ENCODE results near the gene DEFB127.
"Not testable (repeated sequence)": the region's sequence is repeated elsewhere in the genome, so short reads cannot be mapped to it uniquely, and the experiment has no call there.

DEFB127 gene

GRCh38 chr20:157154-157553 is at the start of gene DEFB127:
DEFB127 (plus strand) TSS chr20:157454; CDS start chr20:157545, 91 bp downstream.
- Histone ChIP-seq H3K36me3 (ENCODE audit: insufficient read depth, low read length) (no peaks in the 10 kb centered on the region), H3K9ac (ENCODE audit: low read length) (no peak within 1 kb of the TSS), H3K27ac (ENCODE audit: low read depth, low read length, poor library complexity, severe bottlenecking) (no peak within 1 kb of the TSS), H4K20me1 (ENCODE audit: insufficient read depth, low read length) (no peaks in the 10 kb centered on the region), H3K4me2 (ENCODE audit: low read length) (no peak within 1 kb of the TSS), H3K4me3 (ENCODE audit: low read depth, low read length, poor library complexity, severe bottlenecking) (no peak within 1 kb of the TSS), H3K79me2 (ENCODE audit: insufficient read depth, low read length) (no peaks in the 10 kb centered on the region), H2AFZ (ENCODE audit: low read length) (no peak within 1 kb of the TSS), H3K9me2 (ENCODE audit: low read depth, low read length) (no peaks in the 10 kb centered on the region), H3F3A (ENCODE audit: insufficient read depth, low read length) (no peaks in the 10 kb centered on the region), H3K9me3 (ENCODE audit: low read length) (no peaks in the 10 kb centered on the region), H3K4me1 (ENCODE audit: insufficient read depth, low read length, severe bottlenecking) (no peaks in the 10 kb centered on the region), H3K27me3 (ENCODE audit: insufficient read depth, low read length) (no peaks in the 10 kb centered on the region)
- TF ChIP-seq EZH2 (IDR thresholded peaks at IDR 0.05; ENCODE audit: borderline replicate concordance, low read length): no peak
- no peak for TF ChIP-seq CTCF (IDR thresholded peaks at IDR 0.05; ENCODE audit: low read length)

GRCh38 chr20:112396-112795 is 44.9 kb upstream of the DEFB127 start:
- no peaks in the 10 kb centered on the region for H3K36me3 ChIP-seq (ENCODE audit: insufficient read depth, low read length)
- no peaks in the 10 kb centered on the region for H3F3A ChIP-seq (ENCODE audit: insufficient read depth, low read length)
- no peak overlapping the region for H2AFZ ChIP-seq (ENCODE audit: low read length)
- no peaks in the 10 kb centered on the region for H3K9me2 ChIP-seq (ENCODE audit: low read depth, low read length)
- H3K4me1 ChIP-seq (ENCODE audit: insufficient read depth, low read length, severe bottlenecking): no peaks in the 10 kb centered on the region
- no peaks in the 10 kb centered on the region for H4K20me1 ChIP-seq (ENCODE audit: insufficient read depth, low read length)
- TF ChIP-seq EZH2 (IDR thresholded peaks at IDR 0.05; ENCODE audit: borderline replicate concordance, low read length): no peak
- TF ChIP-seq CTCF (IDR thresholded peaks at IDR 0.05; ENCODE audit: low read length): no peak
- no peak overlapping the region for H3K9ac ChIP-seq (ENCODE audit: low read length)
- H3K4me2 ChIP-seq (ENCODE audit: low read length): no peak overlapping the region
- H3K27me3 ChIP-seq (ENCODE audit: insufficient read depth, low read length): no peaks in the 10 kb centered on the region
- H3K79me2 ChIP-seq (ENCODE audit: insufficient read depth, low read length): no peaks in the 10 kb centered on the region
- H3K4me3 ChIP-seq (ENCODE audit: low read depth, low read length, poor library complexity, severe bottlenecking): no peak overlapping the region
- no peak overlapping the region for H3K27ac ChIP-seq (ENCODE audit: low read depth, low read length, poor library complexity, severe bottlenecking)
- no peaks in the 10 kb centered on the region for H3K9me3 ChIP-seq (ENCODE audit: low read length)

GRCh38 chr20:117518-117917 is 39.7 kb upstream of the DEFB127 start:
- H3K4me1 ChIP-seq (ENCODE audit: insufficient read depth, low read length, severe bottlenecking): no peaks in the 10 kb centered on the region
- H3K27ac ChIP-seq (ENCODE audit: low read depth, low read length, poor library complexity, severe bottlenecking): no peak overlapping the region
- H3F3A ChIP-seq (ENCODE audit: insufficient read depth, low read length): no peaks in the 10 kb centered on the region

GRCh38 chr20:129786-130323 is 27.4 kb upstream of the DEFB127 start:
- not testable (repeated sequence) for H4K20me1 ChIP-seq (ENCODE audit: insufficient read depth, low read length); H3K4me1 ChIP-seq (ENCODE audit: insufficient read depth, low read length, severe bottlenecking); H3F3A ChIP-seq (ENCODE audit: insufficient read depth, low read length); H3K27me3 ChIP-seq (ENCODE audit: insufficient read depth, low read length); H3K4me2 ChIP-seq (ENCODE audit: low read length); H3K9me2 ChIP-seq (ENCODE audit: low read depth, low read length); H3K9me3 ChIP-seq (ENCODE audit: low read length); H3K79me2 ChIP-seq (ENCODE audit: insufficient read depth, low read length); H3K36me3 ChIP-seq (ENCODE audit: insufficient read depth, low read length); H3K27ac ChIP-seq (ENCODE audit: low read depth, low read length, poor library complexity, severe bottlenecking); H3K4me3 ChIP-seq (ENCODE audit: low read depth, low read length, poor library complexity, severe bottlenecking); H3K9ac ChIP-seq (ENCODE audit: low read length); H2AFZ ChIP-seq (ENCODE audit: low read length)

More at GRCh38 chr20:117518-117917, 39.7 kb upstream of the DEFB127 start:
- Histone ChIP-seq H2AFZ (ENCODE audit: low read length) (no peak overlapping the region), H3K4me3 (ENCODE audit: low read depth, low read length, poor library complexity, severe bottlenecking) (no peak overlapping the region), H4K20me1 (ENCODE audit: insufficient read depth, low read length) (no peaks in the 10 kb centered on the region), H3K27me3 (ENCODE audit: insufficient read depth, low read length) (no peaks in the 10 kb centered on the region), H3K36me3 (ENCODE audit: insufficient read depth, low read length) (no peaks in the 10 kb centered on the region), H3K79me2 (ENCODE audit: insufficient read depth, low read length) (no peaks in the 10 kb centered on the region), H3K9me2 (ENCODE audit: low read depth, low read length) (no peaks in the 10 kb centered on the region), H3K4me2 (ENCODE audit: low read length) (no peak overlapping the region), H3K9ac (ENCODE audit: low read length) (no peak overlapping the region), H3K9me3 (ENCODE audit: low read length) (no peaks in the 10 kb centered on the region)
- TF ChIP-seq EZH2 (IDR thresholded peaks at IDR 0.05; ENCODE audit: borderline replicate concordance, low read length): no peak

All from OCI-LY1 (cell line).